HG03175 (cell line): ENCODE results near the gene APOL2.
"Not testable (repeated sequence)": the region's sequence is repeated elsewhere in the genome, so short reads cannot be mapped to it uniquely, and the experiment has no call there.

Experiments used
- ATAC-seq: cut with Tn5 transposase; IDR thresholded peaks from one replicate; pipeline ENCODE4 v1.9.1; 2021; ENCODE audit warnings: mild to moderate bottlenecking, moderate library complexity; ENCODE audit not compliant: unreplicated experiment

Gene APOL2

DNA sequence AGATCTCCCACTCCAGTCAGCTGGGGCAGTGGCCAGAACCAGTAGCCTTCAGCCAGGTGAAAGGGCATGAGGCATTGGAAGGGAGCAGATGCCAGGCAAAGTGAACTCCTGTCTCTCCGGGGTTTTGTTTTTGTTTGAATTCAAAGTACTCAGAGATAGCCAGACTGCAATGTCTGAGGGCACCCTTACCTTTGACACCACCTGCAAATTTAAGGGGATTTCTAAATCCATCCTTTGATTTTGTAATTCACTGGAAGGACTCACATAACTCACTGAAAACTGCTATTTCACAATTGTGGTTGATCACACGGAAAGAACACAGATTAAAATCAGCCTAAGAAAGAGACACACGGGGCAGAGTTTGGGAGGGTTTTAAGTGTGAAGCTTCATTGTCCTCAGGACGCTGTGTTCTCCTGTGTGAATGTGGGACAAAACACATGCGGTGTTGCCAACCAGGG is 23.9 kb upstream of the APOL2 start:
- ATAC-seq, result not testable (repeated sequence)

GRCh38 chr22:36262307-36262706 is 23.0 kb upstream of the APOL2 start:
- not testable (repeated sequence) for ATAC-seq

GRCh38 chr22:36261675-36262074 is 22.3 kb upstream of the APOL2 start:
- ATAC-seq, result not testable (repeated sequence)

GRCh38 chr22:36259615-36260300 is 20.4 kb upstream of the APOL2 start:
- ATAC-seq, result no peak

DNA sequence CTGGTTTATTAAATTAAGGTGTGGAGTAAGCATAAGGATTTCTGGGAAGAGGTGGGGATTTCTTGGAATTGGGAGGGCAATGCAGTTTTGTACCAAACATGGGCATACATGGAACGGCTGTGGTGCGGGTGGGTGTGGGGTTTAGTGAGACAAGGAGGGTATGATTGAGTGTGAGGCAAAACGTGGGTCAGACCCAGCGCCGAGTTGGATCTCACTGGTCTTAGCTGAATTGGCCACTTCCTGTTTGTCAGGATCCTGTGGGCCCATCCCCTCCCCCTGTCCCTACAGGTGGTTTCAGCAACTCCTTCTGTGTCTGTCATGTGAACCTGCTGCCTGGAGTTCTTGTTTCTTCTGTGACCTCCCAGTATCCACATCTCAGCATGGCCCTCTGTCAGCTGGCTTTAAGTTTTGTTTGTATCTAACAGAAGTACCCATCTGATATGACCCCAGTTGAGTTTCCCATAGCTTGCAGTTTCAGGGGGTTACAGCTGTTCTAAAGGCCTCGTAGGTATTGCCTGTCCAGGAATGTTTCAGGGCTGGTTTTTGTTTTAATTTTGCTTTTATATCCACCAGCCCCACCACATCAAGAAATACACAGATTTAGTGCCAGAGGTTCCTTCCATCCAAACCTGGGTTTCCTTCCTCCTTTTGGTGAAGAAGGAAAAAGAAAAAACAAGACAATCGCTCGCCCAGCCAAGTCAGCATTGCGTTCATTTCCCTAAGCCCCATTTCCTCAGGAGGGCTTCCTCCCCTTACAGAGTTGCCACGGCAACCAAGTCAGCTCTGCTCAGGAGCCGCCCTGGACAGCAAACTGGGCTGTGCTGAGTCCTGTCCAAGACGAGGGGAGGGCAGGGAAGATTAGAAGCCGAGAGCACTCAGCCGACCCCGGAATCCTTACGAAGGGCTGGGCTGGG is 19.6 kb upstream of the APOL2 start:
- ATAC-seq, result no peak

DNA sequence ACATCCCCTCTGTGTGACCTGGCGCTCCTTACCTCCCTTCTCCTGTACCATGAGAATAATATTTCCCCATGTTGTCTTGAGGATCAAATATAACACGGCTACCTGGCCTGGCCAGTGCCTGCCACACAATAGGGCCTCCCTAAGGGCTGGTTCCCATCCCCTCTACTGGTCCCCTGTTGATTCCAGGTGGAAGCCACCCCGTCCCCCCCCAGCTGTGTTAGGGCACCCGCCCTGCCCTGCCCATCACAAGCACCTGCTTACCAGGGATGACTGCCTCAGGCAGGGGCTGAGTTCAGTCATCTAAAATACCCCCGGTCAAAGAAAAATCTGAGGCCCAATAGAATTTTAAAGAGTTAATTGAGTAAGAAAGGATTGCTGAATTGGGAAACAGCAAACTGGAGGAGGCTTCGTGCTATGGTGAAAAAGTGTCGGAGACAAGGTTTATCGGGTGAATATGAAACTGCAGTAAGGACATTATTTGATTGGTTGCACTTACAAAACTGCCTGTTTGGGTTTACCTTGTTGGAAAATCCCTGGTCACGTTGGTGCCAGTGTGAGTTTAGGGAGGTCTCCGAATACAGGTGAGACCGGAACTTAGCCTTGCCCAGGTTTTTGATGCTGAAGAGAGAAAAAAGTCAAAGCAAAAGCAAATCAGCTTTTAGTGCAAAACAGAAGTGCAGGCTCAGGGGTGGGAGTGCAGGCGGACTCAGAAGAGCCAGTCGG is 18.8 kb upstream of the APOL2 start:
- no peak for ATAC-seq

- no peak for ATAC-seq
Observed at GRCh38 chr22:36257308-36257707, 18.0 kb upstream of the APOL2 start.

- ATAC-seq, result no peak
Observed at GRCh38 chr22:36256478-36256877, 17.2 kb upstream of the APOL2 start.

GRCh38 chr22:36255572-36255971 is 16.2 kb upstream of the APOL2 start:
- not testable (repeated sequence) for ATAC-seq

DNA sequence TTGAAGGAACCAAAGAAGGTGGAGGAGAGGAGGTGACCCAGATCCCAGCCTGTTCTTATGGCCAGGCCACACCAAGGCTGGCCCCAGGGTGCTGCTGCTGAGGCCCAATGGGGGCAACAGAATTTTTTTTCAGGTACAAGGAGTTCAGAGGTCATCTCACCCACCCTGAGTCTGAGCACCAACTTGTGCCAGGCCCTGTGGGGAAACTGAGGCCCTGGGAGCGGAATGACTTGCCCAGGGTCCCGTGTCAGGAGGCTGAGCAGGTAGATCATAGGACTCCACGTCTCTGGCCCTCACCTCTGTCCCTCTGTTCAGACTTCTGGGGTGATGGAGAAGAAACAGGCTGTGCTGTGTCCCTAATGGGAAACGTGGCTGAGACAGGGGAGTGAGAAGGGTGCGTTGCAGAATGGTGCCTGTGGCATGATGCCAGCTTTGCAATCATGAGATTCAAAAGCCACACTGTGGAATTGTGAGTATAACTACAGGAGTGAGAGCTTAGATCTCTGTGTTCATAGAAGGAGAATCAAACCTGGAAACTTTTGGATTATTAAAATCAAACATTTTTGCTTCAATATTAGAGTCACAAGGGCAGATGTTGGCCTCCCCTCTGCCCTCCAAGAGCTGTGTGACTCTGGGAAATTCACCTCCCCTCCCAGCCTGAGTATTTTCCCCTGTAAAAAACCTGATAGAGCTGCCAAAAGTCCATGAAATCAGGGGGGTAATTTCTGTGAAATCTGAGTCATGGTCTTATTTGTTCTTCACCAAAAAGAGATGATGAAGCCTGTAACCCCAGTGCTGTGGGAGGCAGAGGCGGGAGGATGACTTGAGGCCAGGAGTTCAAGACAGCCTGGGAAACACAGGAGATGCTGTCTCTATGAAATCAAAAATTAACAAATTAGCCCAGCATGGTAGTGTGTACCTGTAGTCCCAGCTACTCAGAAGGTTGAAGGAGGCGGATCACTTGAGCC is 14.5 kb upstream of the APOL2 start:
- ATAC-seq, result no peak

- peak; percentile 67 for ATAC-seq
Observed at GRCh38 chr22:36252754-36253522, 13.6 kb upstream of the APOL2 start, which contains the start of gene APOL1. TSS of gene APOL1 (plus strand) at chr22:36253133. CDS start at chr22:36254956, 1,823 bp downstream.

DNA sequence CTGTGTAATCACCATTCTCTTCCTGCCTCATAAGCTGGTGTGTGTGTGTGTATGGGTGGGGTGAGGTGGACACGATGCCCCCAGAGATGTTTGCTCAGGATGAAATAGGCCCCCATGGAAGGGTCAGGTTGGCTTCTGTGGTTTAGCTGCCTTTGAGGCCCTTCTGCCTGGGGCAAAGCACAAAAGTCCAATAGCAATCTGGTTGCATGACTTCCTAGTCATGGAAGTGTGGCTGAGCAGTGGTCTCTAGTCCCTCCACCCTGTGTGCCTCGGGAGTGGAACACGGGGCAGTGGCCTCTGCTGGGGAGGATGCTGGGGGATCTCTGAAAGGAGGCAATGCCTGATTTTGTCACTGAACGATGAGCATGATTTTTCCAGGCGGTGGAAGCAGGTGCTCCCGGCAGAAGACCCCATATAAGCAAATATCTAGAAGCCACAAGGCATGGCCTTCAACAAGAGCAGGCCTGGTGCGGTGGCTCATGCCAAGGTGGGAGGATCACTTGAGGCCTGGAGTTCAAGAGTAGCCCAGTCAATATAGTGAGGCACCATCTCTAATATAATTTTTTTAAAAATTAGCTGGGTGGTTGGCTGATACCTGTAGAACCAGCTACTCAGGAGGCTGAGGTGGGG is 12.8 kb upstream of the APOL2 start:
- ATAC-seq, result not testable (repeated sequence)

- ATAC-seq, result not testable (repeated sequence)
Observed at GRCh38 chr22:36250292-36250960, 11.1 kb upstream of the APOL2 start.

DNA sequence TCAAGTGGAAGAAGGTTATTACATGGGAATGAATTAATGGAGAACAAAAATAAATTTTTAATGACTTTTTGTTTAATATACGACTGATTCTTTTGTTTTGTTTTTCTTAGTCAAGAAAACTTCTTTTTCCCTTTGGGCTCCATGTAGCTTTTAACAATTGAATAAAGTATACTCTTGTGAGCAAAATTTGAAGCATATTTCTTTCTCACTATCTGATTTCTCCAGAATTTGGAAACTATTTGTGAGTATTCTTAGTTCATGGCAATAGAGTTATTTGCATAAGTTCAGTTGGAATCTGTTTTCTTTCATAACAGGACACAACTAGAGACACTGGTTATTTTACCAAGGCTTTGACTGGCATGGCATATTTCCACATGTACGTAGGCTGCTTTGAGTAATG is 9.8 kb upstream of the APOL2 start:
- ATAC-seq, result no peak

- no peak for ATAC-seq
Observed at GRCh38 chr22:36247955-36248354, 8.6 kb upstream of the APOL2 start.

GRCh38 chr22:36246718-36247117 is 7.4 kb upstream of the APOL2 start:
- ATAC-seq, result no peak

DNA sequence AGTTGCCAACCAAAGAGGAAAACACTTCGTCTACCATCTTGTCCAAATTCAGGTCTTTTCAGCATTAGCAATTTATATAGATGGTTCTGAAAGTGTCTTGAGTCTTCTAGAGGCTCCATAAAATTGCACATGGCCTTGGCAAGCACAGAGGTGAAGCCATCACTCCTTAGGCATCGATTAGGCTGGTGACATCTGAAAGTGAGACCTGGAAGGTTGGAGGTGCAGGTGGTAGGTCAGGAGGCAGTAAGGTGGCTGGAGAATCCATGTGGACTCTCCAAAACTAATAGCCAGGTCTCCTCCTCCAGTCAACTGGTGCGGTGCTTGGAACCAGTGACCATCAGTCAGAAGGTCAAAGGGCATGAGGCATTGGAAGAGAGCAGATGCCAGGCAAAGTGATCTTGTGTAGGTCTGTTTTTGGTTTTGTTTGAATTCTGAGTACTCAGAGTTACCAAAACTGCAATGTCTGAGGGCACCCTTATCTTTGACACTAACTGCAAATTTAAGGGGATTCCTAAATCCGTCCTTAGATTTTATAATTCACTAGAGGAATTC is 6.6 kb upstream of the APOL2 start:
- no peak for ATAC-seq
